ENCODE results near the gene SLC24A3. TPM values are rescaled to one million over a fixed set of nuclear protein-coding genes. Genes with fewer than 3 reads are reported as not detected.
"Not testable (repeated sequence)": the region's sequence is repeated elsewhere in the genome, so short reads cannot be mapped to it uniquely, and the experiment has no call there.

The SLC24A3 gene
- total RNA-seq, 4 donors from 2014 or later, result 2.3 to 6.9 (median 5.4) TPM

DNA sequence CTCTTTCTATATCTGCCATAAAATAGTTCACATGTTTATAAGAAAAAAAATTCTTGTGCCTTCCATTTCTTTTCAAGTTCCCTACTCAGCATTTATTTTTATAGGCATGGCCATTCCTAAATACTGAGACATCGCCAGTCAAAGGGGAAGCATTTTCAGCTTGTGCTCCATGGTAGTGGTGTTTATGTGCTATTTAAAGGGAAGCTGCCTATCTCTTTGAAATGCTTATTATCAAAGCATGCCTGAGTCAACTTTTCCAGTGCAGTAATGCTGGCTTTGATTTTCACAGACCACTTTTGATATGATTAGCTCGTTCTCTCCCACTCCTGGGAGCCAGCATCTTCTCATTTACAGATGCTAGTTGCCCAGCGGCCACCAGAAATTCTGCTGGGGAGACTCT, 421.5 kb downstream of the SLC24A3 start:
- DNase-seq (ENCODE audit: low spot score in 2 of 2), result no peak
- H3K4me3 ChIP-seq (ENCODE audit: low read depth, poor library complexity, severe bottlenecking), result no peak overlapping the region
- TF ChIP-seq POLR2A (IDR thresholded peaks at IDR 0.05), result no peak
- no peak for TF ChIP-seq CTCF (IDR thresholded peaks at IDR 0.05)
- intact Hi-C loops (cut with DNase I; ENCODE audit: low total_unique reads), result no loop called here
- 56 to 57% methylated on average over 3 of the region's 3 CpGs for WGBS, 2 donors

DNA sequence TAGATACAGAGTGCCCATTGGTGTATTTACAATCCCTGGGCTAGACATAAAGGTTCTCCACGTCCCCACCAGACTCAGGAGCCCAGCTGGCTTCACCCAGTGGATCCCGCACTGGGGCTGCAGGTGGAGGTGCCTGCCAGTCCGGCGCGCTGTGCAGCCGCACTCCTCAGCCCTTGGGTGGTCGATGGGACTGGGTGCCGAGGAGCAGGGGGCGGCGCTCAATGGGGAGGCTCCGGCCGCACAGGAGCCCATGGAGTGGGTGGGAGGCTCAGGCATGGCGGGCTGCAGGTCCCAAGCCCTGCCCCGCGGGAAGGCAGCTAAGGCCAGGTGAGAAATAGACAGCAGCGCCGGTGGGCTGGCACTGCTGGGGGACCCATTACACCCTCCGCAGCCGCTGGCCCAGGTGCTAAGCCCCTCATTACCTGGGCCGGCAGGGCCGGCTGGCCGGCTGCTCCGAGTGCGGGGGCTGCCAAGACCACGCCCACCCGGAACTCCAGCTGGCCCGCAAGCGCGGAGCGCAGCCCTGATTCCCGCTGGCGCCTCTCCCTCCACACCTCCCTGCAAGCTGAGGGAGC, 427.1 kb downstream of the SLC24A3 start:
- 96 to 99% methylated on average over 20 to 32 of the region's 32 CpGs for WGBS, 2 donors
- intact Hi-C loops (cut with DNase I; ENCODE audit: low total_unique reads); DNase-seq (ENCODE audit: low spot score in 2 of 2); H3K4me3 ChIP-seq (ENCODE audit: low read depth, poor library complexity, severe bottlenecking): not testable (repeated sequence)

GRCh38 chr20:19642860-19643259, 430.4 kb downstream of the SLC24A3 start:
- no peak overlapping the region for H3K4me3 ChIP-seq (ENCODE audit: low read depth, poor library complexity, severe bottlenecking)
- WGBS, 2 donors, result 84 to 90% methylated on average over 4 of the region's 4 CpGs
- no peak for DNase-seq (ENCODE audit: low spot score in 2 of 2)
- intact Hi-C loops (cut with DNase I; ENCODE audit: low total_unique reads), result no loop called here
- no peak for TF ChIP-seq CTCF (IDR thresholded peaks at IDR 0.05)

DNA sequence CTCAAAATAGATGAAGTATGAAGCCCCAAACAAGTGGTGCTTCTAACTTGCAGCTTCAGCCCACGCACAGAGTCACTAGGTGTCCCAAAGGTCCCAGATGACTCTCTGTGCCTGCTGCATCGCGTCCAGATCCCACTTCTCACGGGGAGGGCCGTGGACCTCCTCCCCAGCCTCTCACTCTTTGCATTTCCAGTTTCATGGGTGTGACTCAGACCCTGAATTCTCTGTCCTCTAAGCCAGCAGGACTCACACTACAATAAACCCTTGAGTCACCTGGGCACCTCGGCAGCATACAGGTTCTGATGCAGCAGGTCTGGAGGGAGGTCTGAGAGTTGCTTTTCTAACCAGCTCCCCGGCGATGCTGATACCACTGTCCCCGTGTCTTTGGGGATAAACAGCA, 431.6 kb downstream of the SLC24A3 start:
- no peak overlapping the region for H3K4me3 ChIP-seq (ENCODE audit: low read depth, poor library complexity, severe bottlenecking)
- TF ChIP-seq POLR2A (IDR thresholded peaks at IDR 0.05) (no peak), CTCF (IDR thresholded peaks at IDR 0.05) (no peak)
- 78 to 82% methylated on average over 9 of the region's 9 CpGs for WGBS, 2 donors
- DNase-seq (ENCODE audit: low spot score in 2 of 2), result no peak
- intact Hi-C loops (cut with DNase I; ENCODE audit: low total_unique reads), result no loop called here

DNA sequence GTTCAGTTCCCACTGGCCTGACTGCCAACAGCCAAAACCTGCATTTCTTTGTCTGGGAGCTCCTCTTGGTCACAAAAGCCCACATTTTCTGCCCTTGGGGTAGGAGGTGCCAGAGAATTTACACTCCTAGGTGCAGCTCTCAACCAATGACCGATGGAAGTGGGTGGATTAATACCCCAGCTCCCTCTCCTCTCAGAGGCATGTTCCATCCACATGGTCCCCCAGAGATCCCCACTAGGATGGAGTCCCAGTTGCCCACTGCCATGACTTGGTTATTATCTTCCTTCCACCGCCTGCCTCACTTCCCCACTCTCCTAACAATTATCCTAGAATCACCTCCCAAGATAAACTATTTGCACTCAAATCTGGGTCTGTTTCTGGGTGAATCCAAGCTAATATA, 434.5 kb downstream of the SLC24A3 start:
- no peak overlapping the region for H3K4me3 ChIP-seq (ENCODE audit: low read depth, poor library complexity, severe bottlenecking)
- TF ChIP-seq POLR2A (IDR thresholded peaks at IDR 0.05) (no peak), CTCF (IDR thresholded peaks at IDR 0.05) (no peak)
- WGBS, 2 donors, result 90 to 96% methylated on average over 2 of the region's 2 CpGs
- no peak for DNase-seq (ENCODE audit: low spot score in 2 of 2)
- intact Hi-C loops (cut with DNase I; ENCODE audit: low total_unique reads), result no loop called here

DNA sequence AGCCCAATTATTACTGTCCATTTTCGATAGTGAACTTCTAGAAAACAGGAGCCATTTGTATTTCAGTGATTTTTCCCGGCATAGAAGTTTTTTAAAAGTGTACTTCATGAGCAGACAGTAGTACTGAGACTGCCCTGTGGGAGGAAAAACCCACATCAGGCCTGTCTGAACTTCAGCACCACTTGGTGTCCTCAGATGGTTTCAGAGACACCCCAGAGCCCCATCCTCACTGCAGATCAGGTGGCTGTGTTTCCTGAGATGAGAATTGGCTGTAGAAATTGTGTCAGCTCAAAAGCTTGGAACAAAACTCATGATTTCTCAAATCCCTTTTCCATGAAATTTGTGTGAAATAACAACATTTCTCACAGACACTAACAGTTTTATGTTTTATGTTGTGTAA, 435.6 kb downstream of the SLC24A3 start:
- DNase-seq (ENCODE audit: low spot score in 2 of 2), result no peak
- TF ChIP-seq CTCF (IDR thresholded peaks at IDR 0.05), result no peak
- no peak for TF ChIP-seq POLR2A (IDR thresholded peaks at IDR 0.05)
- intact Hi-C loops (cut with DNase I; ENCODE audit: low total_unique reads), result no loop called here
- H3K4me3 ChIP-seq (ENCODE audit: low read depth, poor library complexity, severe bottlenecking), result no peak overlapping the region
- WGBS, 2 donors, result 89 to 95% methylated on average over 2 of the region's 2 CpGs
